GM18519 (cell line): ENCODE results near the gene ZNF488.
"Not testable (repeated sequence)": the region's sequence is repeated elsewhere in the genome, so short reads cannot be mapped to it uniquely, and the experiment has no call there.

Source experiments
- ATAC-seq: cut with Tn5 transposase; IDR thresholded peaks from one replicate; pipeline ENCODE4 v1.9.1; 2021; ENCODE audit warnings: mild to moderate bottlenecking, moderate library complexity; ENCODE audit not compliant: unreplicated experiment, low FRiP score

Gene ZNF488

GRCh38 chr10:47384148-47384921 is at the start of gene ZNF488:
Gene ZNF488, minus strand, starts transcription at chr10:47384293. Its CDS starts 15,464 bp downstream, at chr10:47368829.
- ATAC-seq, result peak; percentile 75

GRCh38 chr10:47425813-47426419 is 41.8 kb upstream of the ZNF488 start:
- ATAC-seq, result no peak

- no peak for ATAC-seq
Measured at GRCh38 chr10:47424231-47424630, 40.1 kb upstream of the ZNF488 start.

- no peak for ATAC-seq
Measured at GRCh38 chr10:47423476-47423875, 39.4 kb upstream of the ZNF488 start.

GRCh38 chr10:47421057-47421952 is 37.2 kb upstream of the ZNF488 start:
- no peak for ATAC-seq

GRCh38 chr10:47420305-47421056 is 36.4 kb upstream of the ZNF488 start:
- no peak for ATAC-seq

- ATAC-seq, result no peak
Measured at GRCh38 chr10:47419421-47419820, 35.3 kb upstream of the ZNF488 start.

GRCh38 chr10:47418966-47419365 is 34.9 kb upstream of the ZNF488 start:
- ATAC-seq, result no peak

GRCh38 chr10:47418321-47418720 is 34.2 kb upstream of the ZNF488 start:
- no peak for ATAC-seq

- ATAC-seq, result not testable (repeated sequence)
Measured at GRCh38 chr10:47416305-47417218, 32.5 kb upstream of the ZNF488 start.

- ATAC-seq, result no peak
Measured at GRCh38 chr10:47415520-47416304, 31.6 kb upstream of the ZNF488 start.

- no peak for ATAC-seq
Measured at GRCh38 chr10:47414752-47415519, 30.8 kb upstream of the ZNF488 start.

GRCh38 chr10:47414227-47414592 is 30.1 kb upstream of the ZNF488 start:
- ATAC-seq, result no peak

GRCh38 chr10:47413531-47414226 is 29.6 kb upstream of the ZNF488 start:
- ATAC-seq, result no peak

GRCh38 chr10:47412869-47413268 is 28.8 kb upstream of the ZNF488 start:
- ATAC-seq, result no peak

- no peak for ATAC-seq
Measured at GRCh38 chr10:47412177-47412730, 28.2 kb upstream of the ZNF488 start.

GRCh38 chr10:47410862-47411261 is 26.8 kb upstream of the ZNF488 start:
- ATAC-seq, result no peak
